RKO (cell line): ENCODE measurements around the gene TFAP2D.

Source experiments
- DNase-seq: peaks from one replicate; pipeline ENCODE4 v3.0.0-alpha.2; 2016; ENCODE audit warnings: low spot score

Gene TFAP2D

DNA sequence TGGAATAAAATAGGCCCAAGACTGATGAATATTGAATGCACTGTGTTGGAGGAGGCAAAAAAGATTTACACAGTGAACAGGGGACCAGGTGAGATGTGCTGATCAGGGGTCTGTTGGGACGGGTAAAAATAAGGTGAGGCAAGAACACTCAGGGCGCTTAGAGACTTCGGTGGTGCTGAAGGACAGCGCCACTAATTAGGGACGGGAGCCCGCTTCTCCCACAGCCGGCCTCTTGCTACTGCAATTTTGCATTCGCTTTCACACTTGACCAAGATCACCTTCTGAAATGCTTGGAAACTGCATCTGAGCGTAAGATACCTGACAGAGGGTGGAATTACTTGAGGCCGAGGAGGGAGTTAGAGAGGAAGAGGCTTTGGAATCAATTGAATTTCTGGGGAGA is 7.3 kb downstream of the TFAP2D start:
- peak; percentile 9 for DNase-seq

DNA sequence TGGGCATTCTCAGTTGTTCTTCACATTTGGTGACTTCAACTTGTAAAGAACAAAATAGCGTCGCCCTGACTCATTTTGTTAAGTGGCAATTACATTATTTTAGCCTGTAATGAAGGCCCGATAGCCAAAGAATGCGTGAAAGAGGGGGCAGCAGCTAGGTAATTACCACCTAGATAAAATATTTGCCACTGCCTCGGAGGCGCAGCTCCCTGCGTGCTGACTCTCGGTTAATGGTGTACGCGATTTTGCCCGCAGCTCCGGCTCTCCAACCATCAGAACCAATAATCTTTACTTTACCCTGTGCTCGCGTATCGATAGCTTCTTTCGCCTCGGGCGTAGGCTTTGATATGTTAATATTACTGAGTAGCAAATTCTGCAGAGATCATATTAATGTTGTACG is 8.7 kb downstream of the TFAP2D start:
- no peak for DNase-seq

DNA sequence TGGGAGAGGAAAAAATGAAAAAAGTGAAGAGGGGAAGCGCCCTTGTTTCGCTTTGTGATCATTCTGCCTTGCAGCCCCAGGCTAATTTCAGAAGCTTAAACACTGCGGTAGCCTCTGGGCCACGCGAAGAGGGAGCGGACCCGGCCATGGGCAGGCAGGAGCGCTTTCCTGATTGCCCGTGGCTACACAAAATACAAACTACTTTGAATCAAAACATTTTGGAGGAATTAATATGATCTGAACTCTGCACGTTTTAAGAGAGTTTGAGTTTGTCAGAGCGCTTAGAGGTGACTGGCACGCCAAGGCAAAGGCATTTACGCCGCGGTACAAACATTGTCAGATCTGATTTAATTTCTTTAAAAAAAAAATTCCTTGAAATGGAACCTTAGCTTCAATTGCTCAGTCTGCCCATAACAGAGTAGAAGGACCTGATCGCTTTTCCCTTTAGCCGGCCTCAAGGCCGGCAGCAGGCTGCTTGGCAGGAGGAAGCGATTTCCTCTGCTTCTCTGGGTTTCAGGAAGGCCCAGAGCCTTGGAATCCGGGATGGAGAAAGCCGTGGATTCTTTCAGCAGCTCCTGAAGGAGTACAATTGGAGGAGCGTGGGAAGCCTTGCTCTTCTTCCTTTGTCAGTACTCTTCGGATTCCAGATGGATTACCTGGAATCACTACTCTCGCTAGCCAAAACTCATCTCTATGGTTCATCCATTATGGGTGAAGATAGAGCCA is 9.7 kb downstream of the TFAP2D start:
- DNase-seq = no peak

DNA sequence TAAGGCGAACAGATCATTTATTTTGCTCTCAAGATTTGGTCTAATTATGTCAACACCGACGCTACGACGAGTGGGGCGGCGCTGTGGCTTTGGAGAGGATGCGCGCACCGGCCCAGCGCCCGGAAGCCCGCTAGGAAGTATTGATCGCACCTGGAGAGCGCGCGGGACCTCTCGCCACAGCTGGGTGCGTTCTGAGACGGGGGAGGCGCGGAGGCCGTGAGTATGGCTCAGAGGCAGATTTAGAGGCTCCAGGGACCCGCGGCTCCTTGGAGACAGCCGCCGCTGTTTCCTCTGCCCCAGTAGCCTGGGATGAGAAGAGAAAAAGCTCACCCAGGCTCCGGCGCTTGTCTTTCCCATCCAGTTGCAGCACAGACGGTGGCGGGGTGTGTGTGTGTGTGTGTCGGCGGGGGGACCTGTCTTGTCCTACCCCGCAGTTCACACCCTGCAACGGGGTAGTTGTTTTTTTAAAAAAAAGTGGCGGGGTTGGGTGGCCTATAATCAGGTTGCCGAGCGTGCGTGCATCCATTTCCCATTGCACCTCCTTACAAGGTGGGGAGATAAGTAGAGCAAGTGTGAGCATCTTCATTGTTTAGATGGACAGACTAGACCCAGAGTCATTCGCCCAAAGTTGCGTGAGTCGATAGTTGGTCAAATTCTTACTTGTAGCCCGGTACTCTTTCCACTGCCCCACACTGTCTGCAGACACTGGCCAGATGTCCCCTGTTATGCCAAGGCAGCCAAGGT is 11.2 kb downstream of the TFAP2D start:
- DNase-seq = no peak

DNA sequence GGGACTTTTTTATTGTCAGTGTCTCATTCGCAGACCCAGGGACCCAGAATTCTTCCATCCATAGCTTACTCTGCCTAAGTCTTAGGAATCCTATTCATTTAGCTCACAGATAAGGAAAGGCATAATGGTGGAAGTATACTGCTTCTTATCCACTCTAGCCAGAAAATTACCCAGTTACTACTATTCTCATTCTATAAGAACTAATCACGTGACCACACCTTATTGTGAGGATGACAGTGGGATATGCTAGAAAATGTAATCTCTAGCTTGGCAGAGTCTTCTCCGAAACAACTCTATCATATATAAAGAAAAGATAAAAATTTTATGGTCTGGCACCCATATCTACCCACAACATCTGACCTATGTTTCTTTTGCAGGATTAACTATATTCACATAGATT is 21.2 kb downstream of the TFAP2D start:
- no peak for DNase-seq

DNA sequence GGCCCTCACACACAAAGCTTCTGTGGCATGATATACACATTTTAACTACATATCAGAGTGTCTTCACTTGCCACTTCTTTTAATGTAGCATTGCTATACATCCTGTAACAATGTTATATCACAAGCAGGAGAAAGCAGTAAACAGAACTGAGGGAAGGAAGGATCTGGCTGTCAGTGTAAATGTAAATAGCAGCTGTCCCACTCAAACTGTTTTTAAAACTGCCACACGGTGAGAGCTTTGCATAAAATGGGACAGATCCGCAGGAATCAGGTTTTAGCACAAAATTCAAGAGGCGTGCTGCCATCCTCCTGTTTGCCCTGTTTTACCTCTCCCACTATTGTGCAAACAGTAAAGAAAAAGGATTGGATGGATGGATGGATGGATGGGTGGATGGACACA is 28.8 kb downstream of the TFAP2D start:
- no peak for DNase-seq

DNA sequence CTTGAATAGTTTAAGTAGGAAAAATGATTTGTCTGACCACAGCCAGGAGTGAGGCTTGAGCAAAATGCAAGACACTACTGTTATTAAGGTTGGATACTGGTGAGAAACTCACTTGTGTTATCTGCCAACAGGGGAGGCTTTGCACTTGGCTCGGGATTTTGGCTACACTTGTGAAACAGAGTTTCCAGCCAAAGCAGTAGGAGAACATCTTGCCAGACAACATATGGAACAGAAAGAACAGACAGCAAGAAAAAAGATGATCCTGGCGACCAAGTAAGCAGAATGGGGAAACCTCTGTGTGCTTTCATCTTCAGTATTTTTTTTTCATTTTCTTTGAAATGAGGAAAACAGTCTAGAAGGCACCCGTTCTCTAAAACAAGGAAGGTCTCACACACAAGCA is 31.6 kb downstream of the TFAP2D start:
- no peak for DNase-seq

DNA sequence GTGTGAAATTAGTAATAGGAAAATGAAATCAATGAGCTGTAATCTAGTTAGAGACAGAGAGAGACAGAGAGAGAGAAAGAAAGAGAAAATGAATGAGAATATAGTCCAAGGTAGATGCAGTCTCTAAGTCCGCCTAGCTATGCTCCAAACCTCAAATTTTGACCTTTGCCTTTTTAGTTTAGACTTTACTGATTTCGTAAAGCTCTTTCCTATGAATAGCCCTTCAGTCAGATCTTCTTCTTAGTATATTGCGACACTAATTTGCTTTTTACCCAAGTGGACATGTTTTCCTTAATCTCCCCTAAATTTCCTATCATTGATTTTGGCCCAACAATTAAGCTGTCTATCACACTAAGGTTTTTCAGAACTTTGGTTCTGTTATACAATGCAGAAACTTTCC is 49.5 kb downstream of the TFAP2D start:
- no peak for DNase-seq

DNA sequence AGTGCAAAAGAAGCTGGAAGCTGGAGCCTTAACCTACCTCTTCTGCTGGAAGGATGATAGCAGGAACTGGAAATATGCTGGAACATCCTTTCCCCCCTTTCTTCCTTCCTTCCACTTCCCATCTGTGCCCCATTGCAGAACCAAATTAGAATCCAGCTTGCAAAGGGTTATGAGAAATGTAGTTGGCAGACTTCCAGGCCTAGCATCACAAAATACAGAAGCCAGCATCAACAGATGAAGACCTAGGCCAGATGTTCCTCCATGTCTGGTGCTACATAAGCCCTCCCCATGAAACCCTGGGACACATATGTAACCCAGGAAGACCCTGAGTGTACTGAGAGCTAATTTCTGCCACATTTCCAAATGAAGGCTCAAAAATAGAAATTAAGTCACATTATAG is 65.4 kb downstream of the TFAP2D start:
- no peak for DNase-seq

DNA sequence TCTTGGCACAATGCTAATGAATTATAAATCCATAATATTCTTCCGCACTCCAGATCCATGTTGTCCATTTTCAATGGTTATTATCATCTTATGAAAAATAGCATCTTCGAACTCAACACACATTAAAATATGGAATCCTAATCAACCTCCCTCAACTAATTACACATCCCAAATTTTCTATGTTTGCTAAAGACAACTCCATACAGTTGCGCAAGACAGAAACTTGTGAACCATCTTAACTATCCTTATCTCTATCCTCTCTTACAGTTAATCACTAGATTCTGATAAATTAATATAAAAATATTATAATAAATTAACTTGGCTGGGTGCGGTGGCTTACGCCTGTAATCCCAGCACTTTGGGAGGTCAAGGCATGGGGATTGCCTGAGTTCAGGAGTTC is 67.1 kb downstream of the TFAP2D start:
- no peak for DNase-seq

DNA sequence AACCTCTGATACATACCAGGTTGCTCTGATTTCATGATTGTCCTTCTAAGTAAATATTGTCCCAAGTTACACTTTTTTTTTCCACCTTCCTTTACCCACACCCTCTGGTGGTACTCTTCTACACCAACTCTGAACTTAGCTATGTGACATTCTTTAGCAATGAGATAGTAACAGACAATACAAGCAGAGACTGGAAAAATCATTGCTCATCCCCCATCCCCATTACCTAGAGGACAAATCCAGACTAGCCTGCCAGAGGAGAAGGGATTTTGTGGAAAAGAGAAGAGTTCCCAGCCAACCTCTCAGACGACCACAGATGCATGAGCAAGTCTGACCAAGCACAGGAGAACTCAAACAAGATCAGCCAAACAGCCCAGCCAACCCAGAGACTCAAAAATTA is 72.6 kb downstream of the TFAP2D start:
- DNase-seq = no peak

DNA sequence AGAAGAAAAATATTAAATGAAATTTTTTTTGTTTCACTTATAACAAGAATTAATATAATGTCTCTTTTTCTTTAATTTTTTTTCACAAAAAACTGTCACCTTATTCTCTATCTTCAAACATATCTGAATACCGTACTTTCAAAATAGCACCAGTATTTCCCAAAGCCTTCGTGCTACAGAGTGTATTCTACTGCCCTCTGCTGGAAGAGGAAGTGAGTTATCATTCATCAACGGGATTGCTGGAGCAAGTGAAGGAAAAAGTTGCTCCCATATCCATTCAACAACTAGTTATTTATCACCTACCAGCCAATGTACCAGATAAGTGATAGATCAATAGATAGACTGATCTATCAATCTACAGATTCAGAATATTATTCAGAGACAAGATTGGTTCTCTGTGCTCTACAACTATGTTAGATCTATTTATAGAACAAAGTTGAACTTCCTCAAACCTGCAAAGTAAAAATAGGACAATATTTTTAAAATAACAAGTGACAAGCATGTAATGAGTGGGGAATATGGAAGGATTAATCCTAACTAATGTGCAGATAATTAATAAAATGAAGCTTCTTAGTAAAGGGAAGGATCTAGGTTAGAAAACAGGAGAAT is 78.7 kb downstream of the TFAP2D start:
- DNase-seq = peak; percentile 68

DNA sequence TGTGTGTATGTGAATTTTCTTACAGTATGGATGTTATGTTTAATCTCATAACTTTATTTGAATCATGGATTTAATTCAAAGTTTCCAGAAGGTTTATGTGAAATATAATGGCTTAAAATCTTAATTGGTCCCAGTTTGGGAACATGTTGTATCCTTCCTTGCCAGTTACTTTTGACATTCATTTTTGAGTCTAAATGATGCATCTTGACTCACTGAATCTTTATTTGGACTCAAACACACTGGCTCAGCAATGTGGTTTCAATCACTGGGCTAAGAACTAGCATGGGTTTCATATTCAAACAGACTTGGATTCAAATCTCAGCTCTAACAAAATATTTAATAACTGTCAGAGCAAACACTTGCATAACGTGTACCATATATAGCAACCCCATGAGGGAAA is 79.4 kb downstream of the TFAP2D start:
- no peak for DNase-seq

DNA sequence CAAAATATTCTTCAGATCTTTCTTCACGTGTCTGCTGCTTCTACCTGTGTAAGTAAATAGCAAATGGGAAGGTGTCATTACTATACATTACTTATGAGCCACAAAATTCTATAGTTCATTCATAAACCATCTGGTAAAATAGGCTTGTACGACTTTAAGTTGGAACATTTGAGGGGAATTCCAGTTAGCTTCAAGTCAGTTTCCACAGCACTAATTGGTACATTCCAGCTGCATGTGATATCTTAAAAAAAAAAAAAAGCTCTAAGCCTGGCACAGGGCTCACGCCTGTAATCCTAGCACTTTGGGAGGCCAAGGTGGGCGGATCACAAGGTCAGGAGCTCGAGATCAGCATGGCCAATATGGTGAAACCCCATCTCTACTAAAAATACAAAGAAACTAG is 82.2 kb downstream of the TFAP2D start:
- no peak for DNase-seq

DNA sequence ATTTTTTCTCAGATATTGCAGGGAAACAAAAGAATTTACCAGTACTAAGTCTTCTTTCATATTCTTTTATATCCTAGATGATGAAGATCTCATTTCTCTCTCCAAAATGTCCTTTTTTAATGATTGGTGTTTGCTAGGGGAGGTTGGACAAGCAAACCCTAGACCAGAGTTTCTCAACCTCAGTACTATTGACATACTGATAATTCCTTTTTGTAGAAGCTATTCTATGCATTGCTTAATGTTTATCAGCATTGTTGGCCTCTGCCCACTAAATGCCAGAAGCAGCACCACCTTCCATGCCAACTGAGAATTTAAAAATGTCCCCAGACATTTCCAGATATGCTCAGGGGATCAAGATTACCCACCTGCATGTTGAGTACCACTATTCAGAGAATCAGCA is 91.0 kb downstream of the TFAP2D start:
- DNase-seq = no peak

DNA sequence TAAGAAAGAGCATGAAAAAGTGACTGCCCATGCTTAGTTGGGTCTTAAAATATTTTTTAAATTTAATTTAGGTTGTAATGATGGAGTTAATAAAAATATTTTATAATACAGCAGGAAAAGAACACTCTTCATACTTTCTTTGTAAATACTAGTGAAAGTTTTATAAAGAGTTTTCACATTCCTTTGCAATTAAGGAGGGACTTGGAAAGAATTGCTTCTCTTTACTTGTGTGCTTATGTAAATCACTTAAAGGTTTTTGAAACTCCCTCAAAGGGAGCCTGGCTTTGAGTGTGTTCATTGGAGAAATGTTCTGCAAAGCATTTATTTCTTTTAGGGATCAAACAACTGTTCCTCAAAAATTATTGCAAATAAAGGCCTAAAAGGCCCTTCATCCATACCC is 93.7 kb downstream of the TFAP2D start:
- DNase-seq = no peak

DNA sequence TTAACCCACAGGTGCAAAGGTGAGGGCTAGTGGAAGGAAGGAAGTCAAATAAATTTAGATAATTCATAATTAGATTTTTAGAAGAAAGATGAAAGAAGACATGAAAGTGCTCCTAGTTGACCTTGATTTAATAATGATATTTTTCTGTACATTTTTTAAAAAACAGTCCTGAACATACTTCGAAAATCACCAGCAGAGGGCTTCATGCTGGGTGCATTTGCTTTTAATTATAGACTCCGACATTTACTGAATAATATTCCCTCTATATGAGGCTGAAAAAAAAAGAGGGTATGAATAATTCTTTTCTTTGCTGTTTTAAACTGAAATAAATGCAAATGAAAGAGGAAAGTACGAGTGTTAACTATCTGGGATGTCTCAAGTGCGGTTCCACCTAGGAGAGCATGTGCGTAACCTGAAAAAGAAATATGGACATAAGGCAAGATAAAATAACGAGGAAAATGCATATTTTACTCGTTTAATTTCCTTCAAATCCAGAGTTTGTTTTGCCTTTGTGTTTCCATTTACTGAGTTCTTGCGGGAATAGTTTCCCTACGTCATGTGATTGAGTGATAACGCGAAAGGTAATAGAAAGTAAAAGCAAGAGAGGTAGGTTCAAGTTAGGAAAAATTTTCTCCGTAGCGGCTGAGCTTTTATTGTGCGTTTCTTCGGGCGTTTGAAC is 102.2 kb downstream of the TFAP2D start:
- peak; percentile 39 for DNase-seq

DNA sequence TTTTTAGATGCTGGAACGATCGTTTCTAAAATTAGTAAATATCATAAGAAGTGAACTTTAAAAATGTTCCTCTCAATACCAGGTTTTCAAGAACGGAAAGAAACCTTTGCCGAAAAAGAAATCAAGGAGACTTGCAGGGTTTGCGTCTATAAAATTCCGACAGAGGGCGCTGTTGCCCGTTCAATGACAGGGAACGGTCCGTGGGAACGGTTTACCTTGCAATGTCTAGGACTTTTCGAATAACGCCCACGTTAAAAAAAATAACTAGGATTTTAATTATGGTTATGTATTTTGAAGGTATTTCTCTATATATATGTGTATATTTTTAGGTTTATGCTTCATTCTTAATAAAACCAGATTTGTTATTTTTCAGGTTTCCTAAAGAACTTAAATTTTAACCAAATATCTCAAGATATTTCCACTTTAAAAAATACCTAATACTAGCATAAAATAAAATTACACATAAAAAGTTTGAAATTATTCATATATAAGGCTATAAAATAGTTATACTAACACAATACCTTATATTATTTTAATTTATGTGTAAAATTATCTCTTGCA is 102.9 kb downstream of the TFAP2D start:
- peak; percentile 70 for DNase-seq

DNA sequence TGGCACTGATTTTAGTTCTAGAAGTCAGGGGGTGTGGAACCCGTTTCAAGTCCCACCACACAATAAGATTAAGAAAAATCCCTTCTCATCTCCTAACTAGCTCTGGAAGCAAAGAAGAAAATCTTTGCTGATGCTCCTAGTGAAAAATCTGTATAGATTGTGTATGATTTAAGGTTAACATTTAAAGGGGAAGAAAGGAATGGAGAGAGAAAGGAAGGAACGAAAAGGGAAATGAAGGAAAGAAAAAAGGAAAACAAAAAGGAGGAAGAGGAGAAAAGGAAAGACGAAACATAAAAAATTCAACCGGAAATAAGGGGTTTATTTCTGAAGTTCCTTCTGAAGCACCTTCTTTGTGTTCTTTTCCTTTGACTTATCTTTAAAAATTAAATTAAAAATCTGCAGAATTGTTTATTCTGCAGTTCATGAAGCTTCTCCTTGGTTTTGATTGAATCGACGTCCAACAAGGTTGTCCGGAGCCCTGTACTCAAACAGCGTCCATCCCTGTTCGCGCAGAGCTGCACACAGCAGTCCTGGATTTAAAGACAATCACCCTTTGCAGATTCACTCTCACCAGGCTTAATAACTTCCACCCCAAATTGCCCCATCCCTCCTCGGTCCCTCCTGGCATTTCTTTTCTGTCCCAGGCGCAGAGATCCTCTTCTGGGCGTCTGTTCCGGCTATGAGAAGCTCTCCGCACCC is 103.8 kb downstream of the TFAP2D start:
- DNase-seq = no peak

DNA sequence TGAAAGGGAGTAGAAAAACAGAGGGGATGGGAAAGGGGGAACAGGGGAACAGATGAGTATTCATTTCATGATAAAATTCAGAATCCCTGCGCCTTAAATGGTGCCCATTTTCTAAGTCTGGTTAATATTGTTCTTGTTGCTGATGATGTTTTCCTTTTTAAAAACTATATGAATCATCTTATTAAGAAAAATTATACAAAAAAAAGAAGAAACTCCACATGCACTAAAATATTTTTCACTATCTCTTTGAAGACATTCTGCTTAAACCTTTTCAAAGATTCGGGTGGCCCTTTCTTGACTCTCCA is 104.3 kb downstream of the TFAP2D start:
- DNase-seq = no peak

DNA sequence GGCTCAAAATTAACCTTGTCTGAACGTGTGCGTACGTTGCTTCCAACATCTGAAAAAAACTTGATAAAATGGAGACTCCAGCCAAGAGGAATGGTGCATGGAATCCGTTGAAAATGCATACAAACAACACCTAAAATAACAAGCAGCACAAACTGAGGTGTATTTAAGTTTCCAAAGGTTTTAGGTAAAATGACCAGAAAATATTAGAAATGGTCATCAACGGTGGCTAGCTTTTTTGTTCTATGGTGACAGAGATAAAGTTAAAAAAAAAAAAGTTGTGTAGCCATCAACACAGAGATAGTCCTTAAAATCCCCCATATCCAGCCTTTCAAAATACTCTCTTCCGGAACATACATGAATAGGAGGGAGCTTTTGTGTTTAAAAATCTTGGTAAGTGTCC is 104.7 kb downstream of the TFAP2D start:
- no peak for DNase-seq

DNA sequence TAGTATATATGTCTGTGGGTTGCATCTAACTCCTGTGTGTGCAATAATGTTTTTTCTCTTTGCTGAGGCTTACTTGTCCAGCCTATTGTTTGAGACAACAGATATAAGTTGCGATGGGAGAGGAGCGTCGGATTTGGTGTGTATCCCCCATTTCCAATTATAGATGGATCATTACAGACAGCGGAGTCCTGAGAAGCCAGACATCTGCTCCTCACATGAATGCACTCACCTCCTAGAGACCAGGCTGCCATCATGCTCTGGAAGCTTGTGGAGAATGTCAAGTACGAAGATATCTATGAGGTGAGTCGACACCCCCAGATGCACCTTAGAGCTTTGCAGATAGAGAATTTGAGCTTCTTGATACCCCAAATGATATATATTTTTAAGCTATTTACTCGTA is 105.3 kb downstream of the TFAP2D start, which contains the start of gene TFAP2B:
Gene TFAP2B (plus strand): TSS at position 199 of the 400 bp plus-strand sequence. CDS start 21 bp downstream, at position 220.
- DNase-seq = no peak
